Measurements from ENCODE around the gene ZNF407.

The ZNF407 gene

GRCh38 chr18:74582642-74583041, 15.0 kb upstream of the ZNF407 start:
- no peak for DNase-seq

GRCh38 chr18:74587441-74587840, 10.2 kb upstream of the ZNF407 start:
- DNase-seq: no peak

- no peak for DNase-seq
Observed at GRCh38 chr18:74589021-74589420, 8.6 kb upstream of the ZNF407 start.

DNA sequence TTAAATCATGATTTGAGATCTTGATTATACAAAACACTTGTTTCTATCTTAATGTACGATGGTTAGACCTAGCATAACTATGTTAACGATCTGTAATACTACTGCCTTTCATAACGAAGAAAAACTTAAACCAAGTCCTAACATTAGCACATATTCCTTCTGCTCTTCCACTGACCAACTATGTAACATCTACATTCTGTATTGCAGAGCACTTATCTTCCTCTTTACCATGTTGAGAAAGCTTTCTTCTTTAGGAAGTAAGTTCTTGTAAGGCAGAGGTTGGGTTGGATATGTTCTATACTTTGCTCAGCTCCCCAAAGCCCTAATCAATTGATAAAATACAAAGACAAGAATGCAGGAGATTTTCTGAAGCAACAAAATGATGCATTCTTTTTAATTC, 7.9 kb upstream of the ZNF407 start:
- DNase-seq: no peak

DNA sequence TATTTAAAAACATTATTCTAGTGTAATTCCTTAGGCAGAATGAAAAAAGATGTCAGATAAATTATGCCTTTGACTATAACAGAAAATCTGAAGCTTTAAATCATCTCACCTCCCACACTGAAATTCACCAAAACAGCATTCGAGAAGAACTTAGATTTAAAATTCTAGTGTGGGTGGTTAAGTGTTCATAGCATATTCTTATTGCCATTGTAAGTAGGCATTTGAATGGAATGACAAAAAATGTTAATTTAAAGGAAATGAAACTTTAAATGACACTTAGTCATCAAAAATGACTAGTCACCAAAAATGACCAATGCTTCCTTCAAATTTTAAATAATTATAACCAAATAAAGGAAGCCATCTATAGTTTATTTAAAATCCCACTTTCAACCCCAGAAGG, 7.0 kb upstream of the ZNF407 start:
- DNase-seq: no peak

- DNase-seq: no peak
Observed at GRCh38 chr18:74595431-74595830, 2.2 kb upstream of the ZNF407 start.

- no peak for DNase-seq
Observed at GRCh38 chr18:74597034-74597661, 522 bp upstream of the ZNF407 start.

GRCh38 chr18:74598350-74599001, 806 bp downstream of the ZNF407 start:
- peak; percentile 67 for DNase-seq

- DNase-seq: no peak
Observed at GRCh38 chr18:74604361-74604760, 6.7 kb downstream of the ZNF407 start.

- DNase-seq: no peak
Observed at GRCh38 chr18:74604774-74605173, 7.1 kb downstream of the ZNF407 start.

DNA sequence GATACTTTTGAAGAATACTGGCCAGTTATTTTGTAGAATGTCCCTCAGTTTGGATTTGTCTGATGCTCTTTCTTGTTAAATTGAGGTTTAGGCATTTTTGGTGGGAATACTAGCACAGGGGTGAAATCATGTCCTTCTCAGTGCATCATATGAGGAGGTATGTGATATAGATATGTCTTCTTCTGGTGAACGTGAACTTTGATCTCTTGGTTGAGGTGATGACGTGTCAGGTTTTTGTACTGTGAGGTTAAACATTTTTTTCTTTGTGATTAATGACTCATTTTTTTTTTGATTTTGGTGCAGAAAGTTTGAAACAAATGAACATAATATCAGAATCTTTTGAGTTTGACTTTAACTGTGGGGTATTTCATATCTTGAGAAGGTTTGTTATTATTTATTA, 11.0 kb downstream of the ZNF407 start:
- DNase-seq: no peak

GRCh38 chr18:74609535-74609934, 11.9 kb downstream of the ZNF407 start:
- no peak for DNase-seq

DNA sequence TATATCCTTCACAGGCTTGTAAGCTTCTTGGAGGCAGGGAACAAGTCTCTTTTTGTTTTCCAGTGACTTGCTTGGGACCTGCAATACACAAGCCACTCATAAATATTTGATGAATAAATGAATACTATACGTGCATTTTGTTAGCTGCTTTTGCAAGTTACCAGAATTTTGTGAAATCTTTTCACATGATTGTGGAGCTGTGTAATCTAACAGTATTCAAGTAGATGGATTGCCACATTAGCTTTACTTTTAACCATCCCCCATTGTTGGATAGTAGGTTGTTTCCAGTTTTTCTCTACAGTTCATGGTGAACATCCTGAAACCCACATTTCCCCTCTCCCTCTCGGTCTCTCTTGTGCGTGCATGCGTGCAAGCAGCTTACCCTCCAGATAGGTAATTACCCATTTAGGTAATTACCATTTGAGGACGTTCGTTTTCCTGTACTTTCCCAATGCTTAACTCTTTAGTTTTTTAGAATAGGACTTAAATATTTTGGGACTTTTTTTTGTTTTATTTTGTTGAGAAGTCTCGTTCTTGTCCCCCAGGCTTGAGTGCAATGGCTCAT, 12.5 kb downstream of the ZNF407 start:
- DNase-seq: no peak

- no peak for DNase-seq
Observed at GRCh38 chr18:74610860-74611259, 13.2 kb downstream of the ZNF407 start.

DNA sequence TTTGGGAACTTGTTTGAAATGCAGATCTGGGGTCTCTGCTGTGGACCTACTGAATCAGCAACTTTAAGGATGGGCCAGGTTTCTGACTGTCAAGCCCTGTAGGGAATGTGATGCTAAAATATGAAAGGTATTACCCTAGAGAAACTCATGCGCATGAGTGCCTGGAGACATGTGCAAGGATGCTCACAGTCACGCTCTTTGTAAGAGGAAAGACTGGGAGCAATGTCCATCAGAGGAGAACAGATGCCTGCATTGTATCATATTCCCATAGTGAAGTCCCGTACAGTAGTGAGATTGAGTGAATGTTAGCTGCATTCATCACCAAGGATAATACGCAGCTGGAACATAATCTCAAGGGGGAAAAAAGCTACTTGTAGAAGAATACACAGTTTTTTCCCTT, 14.1 kb downstream of the ZNF407 start:
- DNase-seq: no peak

DNA sequence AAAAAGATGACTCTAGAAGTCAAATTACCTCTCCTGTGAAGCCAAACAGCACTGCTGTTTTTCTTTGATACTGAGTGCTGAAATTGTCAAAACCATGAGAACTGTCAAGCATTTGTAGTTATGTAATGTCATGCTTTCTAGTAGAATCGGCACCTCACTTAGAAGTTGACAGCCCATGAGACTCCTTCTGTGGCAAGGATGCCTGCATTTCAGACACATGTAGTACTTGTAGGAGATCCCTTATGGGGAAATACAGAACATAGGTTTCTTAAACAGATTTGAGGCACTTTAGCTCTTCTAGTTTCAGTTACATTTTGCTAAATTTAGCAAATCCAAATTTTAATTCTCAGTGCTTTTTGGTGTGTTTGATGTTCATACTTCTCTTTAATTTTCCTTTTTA, 15.7 kb downstream of the ZNF407 start:
- DNase-seq: no peak

- DNase-seq: no peak
Observed at GRCh38 chr18:74616494-74616893, 18.8 kb downstream of the ZNF407 start.

DNA sequence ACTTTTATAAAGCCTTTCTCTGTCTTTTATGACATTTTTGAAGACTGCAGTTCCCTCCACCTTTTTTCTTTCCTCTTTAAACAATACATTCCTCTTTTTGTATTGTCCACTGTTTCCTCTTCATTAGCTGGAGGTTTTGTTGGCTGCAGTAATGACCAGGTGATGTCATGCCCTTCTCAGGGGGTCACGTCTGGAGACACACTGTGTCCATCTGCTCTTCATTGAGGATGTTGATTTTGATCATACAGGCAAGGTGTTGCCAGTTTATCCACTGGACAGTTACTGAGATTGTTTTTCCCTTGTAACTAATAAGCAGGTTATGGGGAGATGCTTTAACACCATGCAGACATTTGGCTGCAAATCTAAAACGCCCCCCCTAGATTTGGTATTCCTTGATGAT, 19.8 kb downstream of the ZNF407 start:
- no peak for DNase-seq

DNA sequence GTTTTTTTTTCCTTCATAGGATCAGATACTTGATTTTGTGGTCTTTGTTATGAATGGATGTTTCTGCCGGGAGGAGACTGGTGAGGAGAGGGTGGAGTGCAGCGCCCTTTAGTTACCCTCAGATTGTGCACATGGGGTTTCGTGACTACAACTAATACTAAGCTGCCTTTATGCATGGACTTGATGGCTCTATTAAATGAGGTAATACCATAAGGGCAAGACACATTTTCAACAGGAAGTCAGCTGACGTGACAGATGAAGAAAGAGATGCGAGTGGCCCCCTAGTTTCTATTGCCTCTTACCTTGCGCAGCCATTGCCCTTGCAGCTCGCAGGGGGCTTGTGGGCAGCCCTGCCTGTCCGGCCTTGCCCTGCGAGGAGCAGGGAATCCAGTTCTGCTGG, 24.4 kb downstream of the ZNF407 start:
- no peak for DNase-seq

GRCh38 chr18:74623047-74623816, 25.6 kb downstream of the ZNF407 start:
- DNase-seq: peak; percentile 36

- no peak for DNase-seq
Observed at GRCh38 chr18:74624466-74624865, 26.8 kb downstream of the ZNF407 start.

- DNase-seq: no peak
Observed at GRCh38 chr18:74625157-74625556, 27.5 kb downstream of the ZNF407 start.

GRCh38 chr18:74626049-74626874, 28.6 kb downstream of the ZNF407 start:
- DNase-seq: no peak
